CD4-positive, CD25-positive, alpha-beta regulatory T cell (primary cell): ENCODE data around the gene TMCC1. TPM values are rescaled to one million over a fixed set of nuclear protein-coding genes. Genes with fewer than 3 reads are reported as not detected.
A peak's percentile ranks its signal among the peaks of the same experiment; 100 is the strongest.

Experiments
- ATAC-seq, 2 donors: fragments of 150-1000 bp; cut with Tn5 transposase; one replicate each; pipeline ENCODE4 v1.10.0; 2021; ENCODE audit warnings: low read depth in 2 of 2, moderate number of reproducible peaks in 2 of 2, moderate library complexity in 1 of 2
- DNase-seq, 3 donors: peaks; one replicate each; pipeline versions ENCODE4 v3.0.0 to v3.0.0-alpha.2; 2012 to 2022; ENCODE audit warnings: mixed read lengths in 1 of 3
- H3K27ac ChIP-seq: one replicate; pipeline ENCODE4 v1.7.0; 2013; ENCODE audit warnings: mild to moderate bottlenecking, low read length; ENCODE audit not compliant: insufficient read depth, poor library complexity, severe bottlenecking
- H3K27me3 ChIP-seq: one replicate; pipeline ENCODE4 v1.7.0; 2013; ENCODE audit warnings: low read length; ENCODE audit not compliant: control insufficient read depth, insufficient read depth
- H3K36me3 ChIP-seq: one replicate; pipeline ENCODE4 v1.7.0; 2013; ENCODE audit warnings: mild to moderate bottlenecking, low read length, moderate library complexity; ENCODE audit not compliant: control insufficient read depth, insufficient read depth
- H3K4me1 ChIP-seq: 2 replicates; pipeline ENCODE4 v1.7.0; 2013; ENCODE audit warnings: mild to moderate bottlenecking, low read length; ENCODE audit not compliant: insufficient read depth, control insufficient read depth, poor library complexity, severe bottlenecking
- H3K4me3 ChIP-seq: one replicate; pipeline ENCODE4 v1.7.0; 2013; ENCODE audit warnings: low read depth, mild to moderate bottlenecking, low read length, moderate library complexity
- H3K9me3 ChIP-seq, 2 experiments: 1 replicate in 1 of 2; 2 replicates in 1 of 2; pipeline ENCODE4 v1.7.0; 2013; ENCODE audit warnings: low read length in 2 of 2, mild to moderate bottlenecking in 1 of 2, moderate library complexity in 1 of 2; ENCODE audit not compliant: control insufficient read depth in 2 of 2
- H3K27ac Mint-ChIP-seq, 3 donors: one replicate each; pipeline ENCODE4 v1.8.0; 2020 to 2022; ENCODE audit warnings: mild to moderate bottlenecking in 3 of 3, mixed read lengths in 3 of 3, moderate library complexity in 2 of 3
- H3K27me3 Mint-ChIP-seq: one replicate; pipeline ENCODE4 v1.8.0; 2022; ENCODE audit warnings: mild to moderate bottlenecking, mixed read lengths
- H3K36me3 Mint-ChIP-seq: one replicate; pipeline ENCODE4 v1.8.0; 2020; ENCODE audit warnings: mixed read lengths
- H3K4me1 Mint-ChIP-seq, 4 donors: one replicate each; pipeline ENCODE4 v1.8.0; 2020 to 2022; ENCODE audit warnings: mixed read lengths in 4 of 4, mild to moderate bottlenecking in 1 of 4
- H3K4me3 Mint-ChIP-seq, 4 donors: one replicate each; pipeline ENCODE4 v1.8.0; 2020 to 2022; ENCODE audit warnings: mild to moderate bottlenecking in 4 of 4, mixed read lengths in 4 of 4, moderate library complexity in 3 of 4
- H3K9me3 Mint-ChIP-seq, 7 donors: one replicate each; pipeline ENCODE4 v1.8.0; 2020 to 2022; ENCODE audit warnings: mixed read lengths in 7 of 7, mild to moderate bottlenecking in 3 of 7, moderate library complexity in 2 of 7
- polyA plus RNA-seq, 4 donors: library from polyadenylated mRNA; unstranded; fragments of 300-500 nt; fragmentation: Illumina TruSeq; gene quantifications; one replicate each; pipeline ENCODE4 v1.2.3, GENCODE V29; 2021
- total RNA-seq: library from RNA; stranded (reverse); gene quantifications from one replicate; pipeline ENCODE4 v1.2.3, GENCODE V29; 2022

Gene TMCC1
- total and polyA plus RNA-seq, 5 donors from 2014 or later = 5.2 to 29.2 (median 6.2) TPM

DNA sequence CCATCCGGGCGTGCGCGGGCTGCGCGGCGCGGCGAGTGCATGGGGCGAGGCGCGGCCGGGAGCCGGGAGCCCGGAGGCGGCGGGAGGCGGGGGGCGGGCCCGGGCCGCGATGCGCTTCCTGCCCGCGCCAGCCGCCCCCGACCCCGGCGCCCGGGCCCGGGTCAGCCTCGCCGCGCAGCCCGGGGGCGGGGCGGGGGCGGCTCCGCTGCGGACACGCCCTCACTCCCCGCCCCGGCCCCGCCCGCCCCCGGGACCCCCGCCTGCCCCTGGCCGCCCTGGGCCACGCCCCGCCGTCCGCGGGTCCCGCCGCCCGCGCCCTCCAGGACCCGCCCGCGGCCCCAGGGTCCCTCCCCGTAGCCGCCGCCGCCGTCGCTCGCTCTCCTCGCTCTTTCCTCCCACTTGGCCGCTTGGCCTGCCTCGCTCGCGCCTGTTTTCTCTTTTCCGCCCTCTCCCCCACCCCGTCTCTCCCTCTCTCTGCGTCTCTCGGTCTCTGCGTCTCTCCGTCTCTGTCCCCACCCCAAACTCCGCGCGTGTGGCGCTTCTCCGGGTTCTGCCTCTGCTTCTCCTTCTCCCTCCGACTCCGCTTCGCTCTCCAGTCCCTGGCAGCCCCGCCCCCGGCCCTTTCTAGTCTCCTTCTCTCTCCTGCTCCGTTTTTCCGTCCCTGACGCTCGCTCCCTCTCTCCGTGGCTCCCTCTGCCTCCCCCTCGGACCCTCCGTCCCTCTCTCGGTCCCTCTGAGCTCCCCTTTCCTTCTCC, 286.7 kb downstream of the TMCC1 start, which contains the start of gene PLXND1:
TSS of gene PLXND1 (minus strand) at position 41 of the 755 bp plus-strand sequence. CDS start at position 4, 37 bp downstream.
- H3K4me3 Mint-ChIP-seq = peak within 1 kb of the TSS; percentile 86 to 95 (median 90)
- Histone ChIP-seq H3K27ac (no peak within 1 kb of the TSS), H3K36me3 (no peaks in the 10 kb centered on the region), H3K9me3 (no peaks in the 10 kb centered on the region), H3K27me3 (peaks cover 10% of the 10 kb centered on the region), H3K4me3 (no peak within 1 kb of the TSS), H3K4me1 (peaks cover 16% of the 10 kb centered on the region)
- peaks cover 0 to 2% (median 0%) of the 10 kb centered on the region in 7 donors for H3K9me3 Mint-ChIP-seq
- peaks cover 0 to 21% (median 5%) of the 10 kb centered on the region in 4 donors for H3K4me1 Mint-ChIP-seq
- peaks cover 53% of the 10 kb centered on the region for H3K27me3 Mint-ChIP-seq
- no peaks in the 10 kb centered on the region for H3K36me3 Mint-ChIP-seq
- H3K27ac Mint-ChIP-seq = peak within 1 kb of the TSS; percentile 87 to 93 (median 91)
- ATAC-seq (peak; percentile 39 to 45), DNase-seq (peak in 2 of 3 donors; percentile 16 to 38)

DNA sequence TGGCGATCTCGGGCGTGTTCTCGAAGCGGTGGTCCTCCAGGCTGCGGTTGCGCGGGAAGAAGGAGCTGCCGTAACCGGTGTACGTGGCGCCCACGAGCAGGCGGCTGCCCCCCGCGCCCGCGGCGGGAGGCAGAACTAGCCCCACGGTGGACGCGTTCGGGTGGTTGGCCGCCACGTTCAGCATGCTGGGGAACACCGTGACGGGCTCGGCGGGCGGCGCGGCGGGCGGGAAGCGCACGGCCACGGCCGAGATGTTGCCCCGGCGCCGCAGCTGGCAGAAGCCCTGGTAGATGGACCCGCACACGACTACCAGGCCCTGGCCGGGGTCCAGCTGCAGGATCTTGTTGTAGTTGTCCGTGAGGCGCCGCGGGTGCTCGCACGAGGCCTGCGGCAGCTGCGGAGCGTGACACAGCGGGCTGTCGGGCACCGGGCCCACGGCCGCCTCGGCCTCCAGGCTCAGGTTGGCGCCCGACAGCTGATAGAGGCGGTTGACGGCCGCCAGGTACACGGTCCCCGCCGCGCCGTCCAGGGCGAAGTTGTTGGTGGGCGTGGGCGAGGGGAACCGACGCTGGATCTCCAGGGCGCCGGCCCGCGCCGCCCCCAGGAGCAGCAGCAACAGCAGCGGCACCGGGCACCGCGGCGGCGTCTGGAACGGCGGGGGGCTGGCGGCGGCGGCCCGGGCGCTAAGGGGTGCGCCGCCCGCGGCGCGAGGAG, 287.4 kb downstream of the TMCC1 start:
- Histone ChIP-seq H3K4me1 (peaks cover 16% of the 10 kb centered on the region), H3K27ac (no peak overlapping the region), H3K9me3 (no peaks in the 10 kb centered on the region), H3K36me3 (no peaks in the 10 kb centered on the region), H3K4me3 (no peak overlapping the region), H3K27me3 (peaks cover 10% of the 10 kb centered on the region)
- Mint-ChIP-seq H3K36me3 (no peaks in the 10 kb centered on the region), H3K9me3 (peaks cover 0 to 2% (median 0%) of the 10 kb centered on the region in 7 donors), H3K27ac (peak overlapping the region in 2 of 3 donors; percentile 91 to 93), H3K4me1 (peaks cover 0 to 23% (median 5%) of the 10 kb centered on the region in 4 donors), H3K4me3 (peak overlapping the region; percentile 70 to 95 (median 88)), H3K27me3 (peaks cover 56% of the 10 kb centered on the region)
- DNase-seq = no peak
- peak; percentile 3 to 12 for ATAC-seq

DNA sequence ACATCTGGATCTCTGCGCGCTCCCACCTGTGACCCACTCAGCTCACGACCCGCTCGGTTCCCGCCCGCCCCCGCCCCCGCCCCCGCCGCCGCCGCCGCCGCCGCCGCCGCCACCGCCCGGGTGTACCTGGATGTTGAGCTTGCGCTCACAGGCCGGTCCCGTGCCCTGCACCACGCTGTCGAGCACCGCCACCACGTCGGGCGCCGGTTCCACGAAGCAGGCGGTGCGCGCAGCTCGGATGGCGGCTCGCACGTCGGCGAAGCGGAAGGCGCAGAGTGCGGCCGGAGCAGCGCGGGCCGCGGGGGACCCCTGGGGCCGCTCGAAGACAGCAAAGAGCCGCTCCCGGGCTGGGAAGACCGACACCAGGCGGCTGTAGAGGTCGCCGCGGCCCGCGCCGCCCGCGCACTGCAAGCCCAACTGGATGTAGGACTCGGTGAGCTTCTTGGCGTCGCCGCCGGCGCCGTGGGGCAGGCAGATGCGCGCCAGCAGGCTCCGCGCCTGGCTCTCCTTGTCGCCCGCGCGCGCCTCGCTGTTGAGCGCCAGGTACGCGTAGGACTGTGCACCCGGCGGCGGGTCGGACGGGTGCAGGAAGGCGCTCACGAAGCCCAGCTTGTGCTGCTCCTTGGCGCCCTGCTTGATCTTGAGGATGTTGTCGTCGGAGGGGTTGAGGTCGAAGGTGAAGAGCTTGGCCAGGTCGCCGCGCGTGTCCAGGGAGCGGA, 288.1 kb downstream of the TMCC1 start:
- Histone ChIP-seq H3K27ac (no peak overlapping the region), H3K9me3 (no peaks in the 10 kb centered on the region), H3K4me3 (no peak overlapping the region), H3K36me3 (no peaks in the 10 kb centered on the region), H3K27me3 (peaks cover 10% of the 10 kb centered on the region), H3K4me1 (peaks cover 16% of the 10 kb centered on the region)
- peaks cover 0 to 26% (median 5%) of the 10 kb centered on the region in 4 donors for H3K4me1 Mint-ChIP-seq
- H3K36me3 Mint-ChIP-seq = no peaks in the 10 kb centered on the region
- peak; percentile 44 to 54 for ATAC-seq
- peak in 2 of 3 donors; percentile 47 to 58 for DNase-seq
- peak overlapping the region; percentile 87 to 93 (median 91) for H3K27ac Mint-ChIP-seq
- peak overlapping the region; percentile 70 to 95 (median 88) for H3K4me3 Mint-ChIP-seq
- peaks cover 63% of the 10 kb centered on the region for H3K27me3 Mint-ChIP-seq
- peaks cover 0 to 2% (median 0%) of the 10 kb centered on the region in 7 donors for H3K9me3 Mint-ChIP-seq

DNA sequence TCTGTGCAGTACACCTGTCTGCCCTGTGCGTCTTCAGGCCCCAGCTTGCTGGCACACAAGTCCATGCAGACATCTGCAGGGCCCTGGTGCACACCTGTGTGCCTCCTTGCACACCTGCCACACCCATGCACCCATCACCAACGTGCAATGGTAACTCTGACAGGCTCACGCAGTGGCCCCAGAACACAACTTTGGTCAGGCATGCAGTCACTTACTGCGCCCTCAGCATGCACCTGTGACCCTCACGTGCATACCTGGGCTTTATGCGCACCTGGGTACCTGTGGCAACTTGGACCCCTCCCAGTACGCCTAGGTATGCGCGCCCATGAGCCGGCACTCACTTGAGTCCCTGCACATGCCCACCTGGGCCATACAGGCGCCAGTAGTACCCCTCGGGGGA, 288.7 kb downstream of the TMCC1 start:
- Histone ChIP-seq H3K4me1 (peaks cover 16% of the 10 kb centered on the region), H3K27ac (no peak overlapping the region), H3K36me3 (no peaks in the 10 kb centered on the region), H3K27me3 (peaks cover 10% of the 10 kb centered on the region), H3K4me3 (no peak overlapping the region), H3K9me3 (no peaks in the 10 kb centered on the region)
- Mint-ChIP-seq H3K9me3 (peaks cover 0 to 2% (median 0%) of the 10 kb centered on the region in 7 donors), H3K4me3 (peak overlapping the region in 3 of 4 donors; percentile 26 to 69 (median 56)), H3K36me3 (no peaks in the 10 kb centered on the region), H3K27me3 (peaks cover 61% of the 10 kb centered on the region), H3K27ac (no peak overlapping the region), H3K4me1 (peaks cover 0 to 26% (median 5%) of the 10 kb centered on the region in 4 donors)
- DNase-seq (no peak), ATAC-seq (no peak)

DNA sequence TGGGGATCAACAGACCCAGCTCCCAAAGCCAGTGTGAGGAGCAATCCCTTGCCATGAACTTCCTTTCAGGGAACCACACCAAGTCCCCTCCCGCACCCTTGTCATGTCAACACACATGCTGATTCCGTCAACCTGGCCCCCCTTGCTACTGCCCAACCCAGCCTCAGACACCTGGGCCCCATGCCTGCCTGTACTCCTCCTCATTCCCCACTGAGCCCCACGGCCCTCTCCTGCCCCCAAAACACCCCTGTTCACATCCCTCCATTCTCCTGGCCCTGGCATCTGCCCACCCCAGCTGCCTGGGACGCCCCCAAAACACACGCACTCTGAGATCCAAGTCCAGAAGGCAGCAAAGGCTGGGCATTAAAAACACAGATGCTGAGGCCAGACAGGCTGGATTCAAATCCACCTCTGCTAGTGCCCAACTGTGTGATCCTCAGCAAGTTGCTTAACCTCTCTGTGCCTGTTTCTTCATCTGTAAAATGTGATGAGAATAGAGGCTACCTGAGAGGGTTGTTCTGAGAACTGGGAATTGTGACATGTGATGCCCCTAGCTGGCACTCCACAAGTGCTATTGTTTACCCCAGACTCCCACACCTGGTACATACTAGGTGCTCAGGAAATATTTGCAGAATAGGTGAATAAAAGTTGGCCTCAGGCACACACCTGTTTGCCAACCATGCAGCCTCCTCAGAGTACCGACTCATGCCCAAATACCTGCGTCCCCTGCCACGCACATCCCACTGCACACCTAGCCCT, 289.3 kb downstream of the TMCC1 start:
- Histone ChIP-seq H3K4me3 (no peak overlapping the region), H3K36me3 (no peaks in the 10 kb centered on the region)
- H3K4me3 Mint-ChIP-seq = peak overlapping the region in 2 of 4 donors; percentile 29 to 69

DNA sequence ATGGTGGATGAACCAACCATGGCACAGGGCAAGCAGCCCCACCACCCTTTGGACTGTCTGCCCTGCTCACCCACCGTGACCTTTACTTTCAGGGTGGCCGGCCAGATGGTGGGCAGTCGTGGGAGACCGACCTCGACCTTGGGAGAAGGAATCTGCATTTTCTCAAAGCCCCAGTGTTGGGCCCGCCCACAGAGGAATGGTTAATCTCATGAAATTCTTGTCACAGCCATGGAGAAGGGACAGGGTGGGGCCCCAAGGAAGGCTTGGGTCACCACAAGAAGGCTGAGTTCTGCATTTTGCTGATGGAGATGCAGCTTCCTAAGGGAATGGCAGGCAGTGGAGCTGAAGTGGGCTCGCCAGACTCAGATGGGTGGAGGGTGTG, 290.0 kb downstream of the TMCC1 start:
- Histone ChIP-seq H3K4me3 (no peak overlapping the region), H3K36me3 (no peaks in the 10 kb centered on the region), H3K4me1 (peaks cover 16% of the 10 kb centered on the region), H3K27ac (no peak overlapping the region), H3K9me3 (no peaks in the 10 kb centered on the region), H3K27me3 (peaks cover 10% of the 10 kb centered on the region)
- peak overlapping the region in 1 of 4 donors; percentile 38 for H3K4me3 Mint-ChIP-seq
- no peaks in the 10 kb centered on the region for H3K9me3 Mint-ChIP-seq
- ATAC-seq = no peak
- no peaks in the 10 kb centered on the region for H3K36me3 Mint-ChIP-seq
- H3K27me3 Mint-ChIP-seq = peaks cover 57% of the 10 kb centered on the region
- no peak for DNase-seq
- H3K4me1 Mint-ChIP-seq = peaks cover 0 to 24% (median 5%) of the 10 kb centered on the region in 4 donors
- peak overlapping the region in 1 of 3 donors; percentile 48 for H3K27ac Mint-ChIP-seq

More for the DNA sequence above, 289.3 kb downstream of the TMCC1 start:
- Mint-ChIP-seq H3K4me1 (peaks cover 0 to 26% (median 5%) of the 10 kb centered on the region in 4 donors), H3K36me3 (no peaks in the 10 kb centered on the region), H3K9me3 (peaks cover 0 to 2% (median 0%) of the 10 kb centered on the region in 7 donors), H3K27ac (peak overlapping the region in 1 of 3 donors; percentile 26), H3K27me3 (peaks cover 63% of the 10 kb centered on the region)
- no peak for ATAC-seq
- Histone ChIP-seq H3K27ac (no peak overlapping the region), H3K27me3 (peaks cover 10% of the 10 kb centered on the region), H3K9me3 (no peaks in the 10 kb centered on the region), H3K4me1 (peaks cover 16% of the 10 kb centered on the region)
- DNase-seq = no peak
